ENCODE results near the gene LRRC15. TPM values are rescaled to one million over a fixed set of nuclear protein-coding genes. Genes with fewer than 3 reads are reported as not detected.

The LRRC15 gene
- under 1 TPM in 2 of 4 donors, not detected in 2; 0.04 to 0.09 TPM for total RNA-seq
- under 1 TPM in 1 of 3 donors, not detected in 2; 0.01 TPM for polyA plus RNA-seq
- long read RNA-seq, donor 1 = 0 reads
- long read RNA-seq, donor 2 = 0 reads

GRCh38 chr3:194369522-194370279 is at the start of gene LRRC15:
TSS of gene LRRC15 (minus strand) at chr3:194369743. CDS start at chr3:194361043, 8,700 bp downstream.
- 18 to 27% (median 19%) methylated on average over 21 of the region's 21 CpGs for WGBS, 3 donors
- intact Hi-C loops (cut with DNase I) = no loop called here
- H3K36me3 ChIP-seq (ENCODE audit: insufficient read depth in 1 of 2, low read depth in 1 of 2) = no peaks in the 10 kb centered on the region
- no peak within 1 kb of the TSS for H3K27ac ChIP-seq
- H3K27me3 ChIP-seq (ENCODE audit: insufficient read depth in 3 of 3, low read length in 2 of 3) = peaks cover 0 to 36% (median 0%) of the 10 kb centered on the region in 3 donors
- TF ChIP-seq, protein P1, sequence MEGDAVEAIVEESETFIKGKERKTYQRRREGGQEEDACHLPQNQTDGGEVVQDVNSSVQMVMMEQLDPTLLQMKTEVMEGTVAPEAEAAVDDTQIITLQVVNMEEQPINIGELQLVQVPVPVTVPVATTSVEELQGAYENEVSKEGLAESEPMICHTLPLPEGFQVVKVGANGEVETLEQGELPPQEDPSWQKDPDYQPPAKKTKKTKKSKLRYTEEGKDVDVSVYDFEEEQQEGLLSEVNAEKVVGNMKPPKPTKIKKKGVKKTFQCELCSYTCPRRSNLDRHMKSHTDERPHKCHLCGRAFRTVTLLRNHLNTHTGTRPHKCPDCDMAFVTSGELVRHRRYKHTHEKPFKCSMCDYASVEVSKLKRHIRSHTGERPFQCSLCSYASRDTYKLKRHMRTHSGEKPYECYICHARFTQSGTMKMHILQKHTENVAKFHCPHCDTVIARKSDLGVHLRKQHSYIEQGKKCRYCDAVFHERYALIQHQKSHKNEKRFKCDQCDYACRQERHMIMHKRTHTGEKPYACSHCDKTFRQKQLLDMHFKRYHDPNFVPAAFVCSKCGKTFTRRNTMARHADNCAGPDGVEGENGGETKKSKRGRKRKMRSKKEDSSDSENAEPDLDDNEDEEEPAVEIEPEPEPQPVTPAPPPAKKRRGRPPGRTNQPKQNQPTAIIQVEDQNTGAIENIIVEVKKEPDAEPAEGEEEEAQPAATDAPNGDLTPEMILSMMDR (IDR thresholded peaks at IDR 0.05) = no peak
- no peaks in the 10 kb centered on the region for H3K9me3 ChIP-seq
- DNase-seq = peak in 1 of 2 donors; percentile 29
- peaks cover 7% of the 10 kb centered on the region for H3K4me1 ChIP-seq
- ATAC-seq = peak; percentile 56 to 84 (median 66)
- no peak within 1 kb of the TSS for H3K4me3 ChIP-seq

- TF ChIP-seq, protein P1 (IDR thresholded peaks at IDR 0.05) = no peak
- Histone ChIP-seq H3K4me1 (no peaks in the 10 kb centered on the region), H3K27me3 (ENCODE audit: insufficient read depth in 3 of 3, low read length in 2 of 3) (no peaks in the 10 kb centered on the region), H3K9me3 (no peaks in the 10 kb centered on the region), H3K36me3 (ENCODE audit: insufficient read depth in 1 of 2, low read depth in 1 of 2) (peaks cover 5 to 76% of the 10 kb centered on the region in 2 donors), H3K27ac (no peak overlapping the region), H3K4me3 (no peak overlapping the region)
- intact Hi-C loops (cut with DNase I) = no loop called here
- ATAC-seq (no peak), DNase-seq (no peak)
- WGBS, 3 donors = 86 to 93% (median 92%) methylated on average over 2 of the region's 2 CpGs
Observed at GRCh38 chr3:194418671-194419070, 49.1 kb upstream of the LRRC15 start.

- intact Hi-C loops (cut with DNase I) = no loop called here
- peaks cover 12 to 66% of the 10 kb centered on the region in 2 donors for H3K36me3 ChIP-seq (ENCODE audit: insufficient read depth in 1 of 2, low read depth in 1 of 2)
- H3K27me3 ChIP-seq (ENCODE audit: insufficient read depth in 3 of 3, low read length in 2 of 3) = no peaks in the 10 kb centered on the region
- DNase-seq (no peak), ATAC-seq (no peak)
- no peak overlapping the region for H3K4me3 ChIP-seq
- H3K27ac ChIP-seq = no peak overlapping the region
- 93 to 95% (median 95%) methylated on average over 7 of the region's 7 CpGs for WGBS, 3 donors
- TF ChIP-seq, protein P1 (IDR thresholded peaks at IDR 0.05) = no peak
- H3K4me1 ChIP-seq = no peaks in the 10 kb centered on the region
- H3K9me3 ChIP-seq = no peaks in the 10 kb centered on the region
Observed at GRCh38 chr3:194407423-194407822, 37.9 kb upstream of the LRRC15 start.

- Histone ChIP-seq H3K36me3 (ENCODE audit: insufficient read depth in 1 of 2, low read depth in 1 of 2) (peaks cover 8 to 51% of the 10 kb centered on the region in 2 donors), H3K4me3 (no peak overlapping the region), H3K9me3 (no peaks in the 10 kb centered on the region), H3K4me1 (no peaks in the 10 kb centered on the region), H3K27ac (no peak overlapping the region), H3K27me3 (ENCODE audit: insufficient read depth in 3 of 3, low read length in 2 of 3) (no peaks in the 10 kb centered on the region)
- no peak for DNase-seq
- intact Hi-C loops (cut with DNase I) = loop anchor here (2.0 kb wide), 1 partner anchor 73 kb away; no protein-coding TSS in a partner anchor
- WGBS, 3 donors = 95 to 97% (median 97%) methylated on average over 2 of the region's 2 CpGs
- TF ChIP-seq, protein P1 (IDR thresholded peaks at IDR 0.05) = no peak
- no peak for ATAC-seq
Observed at GRCh38 chr3:194405766-194406165, 36.2 kb upstream of the LRRC15 start.
